Fibroblast of lung (primary cell): ENCODE data around the gene ASAP2. TPM values are rescaled to one million over a fixed set of nuclear protein-coding genes. Genes with fewer than 3 reads are reported as not detected.
A peak's percentile ranks its signal among the peaks of the same experiment; 100 is the strongest.

Source experiments
- DNase-seq, 2 donors: peaks; one replicate each; pipeline versions ENCODE4 v3.0.0 to v3.0.0-alpha.2; 2010; ENCODE audit warnings: low read depth in 2 of 2
- H2AFZ ChIP-seq: 2 replicates; pipeline ENCODE4 v1.5.1; 2012; ENCODE audit warnings: low read length, control low read depth, inconsistent platforms
- H3K27ac ChIP-seq: 2 replicates; pipeline ENCODE4 v1.5.1; 2011; ENCODE audit warnings: low read length, control low read depth; ENCODE audit not compliant: insufficient read depth
- H3K27me3 ChIP-seq: 2 replicates; pipeline ENCODE4 v1.5.1; 2011; ENCODE audit warnings: mild to moderate bottlenecking, low read length; ENCODE audit not compliant: control insufficient read depth, insufficient read depth
- H3K36me3 ChIP-seq: 2 replicates; pipeline ENCODE4 v1.5.1; 2011; ENCODE audit warnings: low read length; ENCODE audit not compliant: control insufficient read depth, insufficient read depth
- H3K4me1 ChIP-seq: 2 replicates; pipeline ENCODE4 v1.5.1; 2011; ENCODE audit warnings: low read length; ENCODE audit not compliant: control insufficient read depth, insufficient read depth; ENCODE audit errors: extremely low read depth
- H3K4me2 ChIP-seq: 2 replicates; pipeline ENCODE4 v1.5.1; 2011; ENCODE audit warnings: low read length, control low read depth; ENCODE audit not compliant: insufficient read depth; ENCODE audit errors: extremely low read depth
- H3K4me3 ChIP-seq, 4 experiments: fragments of 200-600 bp in 1 of 4; sonication (generic) in 1 of 4; replicated peaks in 1 of 4; 2 replicates each; pipeline ENCODE4 v1.5.1; 2011 to 2016; ENCODE audit warnings: low read length in 4 of 4, low read depth in 3 of 4, mild to moderate bottlenecking in 3 of 4, control low read depth in 2 of 4, inconsistent platforms in 1 of 4, mixed read lengths in 1 of 4; ENCODE audit not compliant: insufficient read depth in 1 of 4; ENCODE audit errors: control extremely low read depth in 1 of 4
- H3K79me2 ChIP-seq: 2 replicates; pipeline ENCODE4 v1.5.1; 2012; ENCODE audit warnings: mild to moderate bottlenecking, low read length, inconsistent platforms; ENCODE audit not compliant: control insufficient read depth, insufficient read depth
- H3K9ac ChIP-seq: 2 replicates; pipeline ENCODE4 v1.5.1; 2011; ENCODE audit warnings: mild to moderate bottlenecking, low read length, control low read depth; ENCODE audit not compliant: insufficient read depth
- H3K9me3 ChIP-seq: 2 replicates; pipeline ENCODE4 v1.5.1; 2012; ENCODE audit warnings: low read depth, low read length; ENCODE audit not compliant: control insufficient read depth, insufficient read depth
- H4K20me1 ChIP-seq: 2 replicates; pipeline ENCODE4 v1.5.1; 2011; ENCODE audit warnings: low read length; ENCODE audit not compliant: control insufficient read depth, insufficient read depth; ENCODE audit errors: extremely low read depth
- CTCF ChIP-seq, 2 donors: IDR thresholded peaks in 1 of 2; conservative IDR thresholded peaks in 1 of 2; 1 replicate in 1 of 2; 2 replicates in 1 of 2; pipeline ENCODE4 v1.5.1; 2011 to 2012; ENCODE audit warnings: low read length in 2 of 2, control low read depth in 1 of 2, inconsistent platforms in 1 of 2, low read depth in 1 of 2, mild to moderate bottlenecking in 1 of 2
- EZH2 ChIP-seq: IDR thresholded peaks from 2 replicates; pipeline ENCODE4 v1.5.1; 2012; ENCODE audit warnings: low read length, control low read depth, mild to moderate bottlenecking; ENCODE audit errors: missing control alignments
- polyA plus RNA-seq, 2 donors: library from polyadenylated mRNA; depleted of rRNA in 1 of 2; stranded (reverse) in 1 of 2; unstranded in 1 of 2; fragments of >200 nt; gene quantifications; 2 replicates each; pipeline ENCODE4 v1.2.1, GENCODE V29; 2011 to 2012; ENCODE audit warnings: missing spikeins in 1 of 2
- total RNA-seq: library from RNA; depleted of rRNA; stranded (reverse); fragments of >200 nt; gene quantifications from 2 replicates; pipeline ENCODE4 v1.2.1, GENCODE V29; 2014

The ASAP2 gene
- total and polyA plus RNA-seq, 2 donors (not counting 1 experiment from before 2014, with no cell fraction given), result 19.2 to 19.9 TPM

- DNase-seq, result no peak
- TF ChIP-seq CTCF (conservative IDR thresholded peaks at IDR 0.05 in 1 of 2, IDR thresholded peaks at IDR 0.05 in 1 of 2; ENCODE audit: low read depth in 1 of 2, low read length in 2 of 2) (no peak), EZH2 (no peak)
- H3K36me3 ChIP-seq, result no peaks in the 10 kb centered on the region
- peaks cover 73% of the 10 kb centered on the region for H3K79me2 ChIP-seq
- H3K27ac ChIP-seq, result no peak overlapping the region
- no peaks in the 10 kb centered on the region for H3K27me3 ChIP-seq
- no peak overlapping the region for H3K4me2 ChIP-seq
- no peak overlapping the region for H2AFZ ChIP-seq
- H3K9ac ChIP-seq, result no peak overlapping the region
- peaks cover 21% of the 10 kb centered on the region for H3K4me1 ChIP-seq
- H4K20me1 ChIP-seq, result no peaks in the 10 kb centered on the region
- no peaks in the 10 kb centered on the region for H3K9me3 ChIP-seq
- H3K4me3 ChIP-seq, result no peak overlapping the region
Measured at GRCh38 chr2:9238591-9239326, 32.1 kb downstream of the ASAP2 start.

GRCh38 chr2:9239616-9240015 lies 33.0 kb downstream of the ASAP2 start:
- Histone ChIP-seq H2AFZ (no peak overlapping the region), H3K9me3 (no peaks in the 10 kb centered on the region), H3K27me3 (no peaks in the 10 kb centered on the region), H3K79me2 (peaks cover 74% of the 10 kb centered on the region), H3K4me2 (no peak overlapping the region), H3K4me3 (no peak overlapping the region), H4K20me1 (no peaks in the 10 kb centered on the region), H3K4me1 (peaks cover 15% of the 10 kb centered on the region), H3K36me3 (no peaks in the 10 kb centered on the region), H3K27ac (no peak overlapping the region), H3K9ac (no peak overlapping the region)
- no peak for DNase-seq
- TF ChIP-seq CTCF (conservative IDR thresholded peaks at IDR 0.05 in 1 of 2, IDR thresholded peaks at IDR 0.05 in 1 of 2; ENCODE audit: low read depth in 1 of 2, low read length in 2 of 2) (no peak), EZH2 (no peak)

- no peaks in the 10 kb centered on the region for H3K9me3 ChIP-seq
- H3K4me1 ChIP-seq, result peaks cover 5% of the 10 kb centered on the region
- peaks cover 80% of the 10 kb centered on the region for H3K79me2 ChIP-seq
- no peaks in the 10 kb centered on the region for H3K27me3 ChIP-seq
- H3K9ac ChIP-seq, result no peak overlapping the region
- H3K27ac ChIP-seq, result no peak overlapping the region
- H3K4me2 ChIP-seq, result no peak overlapping the region
- no peaks in the 10 kb centered on the region for H4K20me1 ChIP-seq
- no peaks in the 10 kb centered on the region for H3K36me3 ChIP-seq
- TF ChIP-seq EZH2, result no peak
- no peak for TF ChIP-seq CTCF (conservative IDR thresholded peaks at IDR 0.05 in 1 of 2, IDR thresholded peaks at IDR 0.05 in 1 of 2; ENCODE audit: low read depth in 1 of 2, low read length in 2 of 2)
- no peak overlapping the region for H2AFZ ChIP-seq
- peak in 1 of 2 donors; percentile 73 for DNase-seq
- no peak overlapping the region for H3K4me3 ChIP-seq
Measured at GRCh38 chr2:9240745-9241144, 34.1 kb downstream of the ASAP2 start.
